ENCODE data around the gene SPATS2L.

The SPATS2L gene

GRCh38 chr2:200428961-200429665, 122.6 kb downstream of the SPATS2L start:
- no peak for TF ChIP-seq USF1 (IDR thresholded peaks at IDR 0.05)
- TF ChIP-seq NFIC (IDR thresholded peaks at IDR 0.05) = no peak
- TF ChIP-seq TCF12 (IDR thresholded peaks at IDR 0.05; ENCODE audit: low read depth) = no peak
- TF ChIP-seq RAD21 (IDR thresholded peaks at IDR 0.05; ENCODE audit: low read depth) = no peak
- TF ChIP-seq YY1 (IDR thresholded peaks at IDR 0.05; ENCODE audit: low read depth) = no peak
- no peak for TF ChIP-seq CEBPB (IDR thresholded peaks at IDR 0.05)
- TF ChIP-seq, protein P1, sequence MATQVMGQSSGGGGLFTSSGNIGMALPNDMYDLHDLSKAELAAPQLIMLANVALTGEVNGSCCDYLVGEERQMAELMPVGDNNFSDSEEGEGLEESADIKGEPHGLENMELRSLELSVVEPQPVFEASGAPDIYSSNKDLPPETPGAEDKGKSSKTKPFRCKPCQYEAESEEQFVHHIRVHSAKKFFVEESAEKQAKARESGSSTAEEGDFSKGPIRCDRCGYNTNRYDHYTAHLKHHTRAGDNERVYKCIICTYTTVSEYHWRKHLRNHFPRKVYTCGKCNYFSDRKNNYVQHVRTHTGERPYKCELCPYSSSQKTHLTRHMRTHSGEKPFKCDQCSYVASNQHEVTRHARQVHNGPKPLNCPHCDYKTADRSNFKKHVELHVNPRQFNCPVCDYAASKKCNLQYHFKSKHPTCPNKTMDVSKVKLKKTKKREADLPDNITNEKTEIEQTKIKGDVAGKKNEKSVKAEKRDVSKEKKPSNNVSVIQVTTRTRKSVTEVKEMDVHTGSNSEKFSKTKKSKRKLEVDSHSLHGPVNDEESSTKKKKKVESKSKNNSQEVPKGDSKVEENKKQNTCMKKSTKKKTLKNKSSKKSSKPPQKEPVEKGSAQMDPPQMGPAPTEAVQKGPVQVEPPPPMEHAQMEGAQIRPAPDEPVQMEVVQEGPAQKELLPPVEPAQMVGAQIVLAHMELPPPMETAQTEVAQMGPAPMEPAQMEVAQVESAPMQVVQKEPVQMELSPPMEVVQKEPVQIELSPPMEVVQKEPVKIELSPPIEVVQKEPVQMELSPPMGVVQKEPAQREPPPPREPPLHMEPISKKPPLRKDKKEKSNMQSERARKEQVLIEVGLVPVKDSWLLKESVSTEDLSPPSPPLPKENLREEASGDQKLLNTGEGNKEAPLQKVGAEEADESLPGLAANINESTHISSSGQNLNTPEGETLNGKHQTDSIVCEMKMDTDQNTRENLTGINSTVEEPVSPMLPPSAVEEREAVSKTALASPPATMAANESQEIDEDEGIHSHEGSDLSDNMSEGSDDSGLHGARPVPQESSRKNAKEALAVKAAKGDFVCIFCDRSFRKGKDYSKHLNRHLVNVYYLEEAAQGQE (IDR thresholded peaks at IDR 0.05; ENCODE audit: low read depth) = no peak
- TF ChIP-seq EP300 (IDR thresholded peaks at IDR 0.05; ENCODE audit: borderline replicate concordance) = no peak
- no peak for TF ChIP-seq FOXM1 (IDR thresholded peaks at IDR 0.05; ENCODE audit: borderline replicate concordance, low read depth)
- TF ChIP-seq CREB1 (IDR thresholded peaks at IDR 0.05; ENCODE audit: low read depth) = no peak
- TF ChIP-seq, protein P2, sequence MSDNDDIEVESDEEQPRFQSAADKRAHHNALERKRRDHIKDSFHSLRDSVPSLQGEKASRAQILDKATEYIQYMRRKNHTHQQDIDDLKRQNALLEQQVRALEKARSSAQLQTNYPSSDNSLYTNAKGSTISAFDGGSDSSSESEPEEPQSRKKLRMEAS (IDR thresholded peaks at IDR 0.05) = no peak
- TF ChIP-seq EGR1 (IDR thresholded peaks at IDR 0.05) = no peak

- TF ChIP-seq, protein P2 (IDR thresholded peaks at IDR 0.05) = no peak
- TF ChIP-seq RAD21 (IDR thresholded peaks at IDR 0.05; ENCODE audit: low read depth) (no peak), EGR1 (IDR thresholded peaks at IDR 0.05) (no peak), NFIC (IDR thresholded peaks at IDR 0.05) (no peak), CREB1 (IDR thresholded peaks at IDR 0.05; ENCODE audit: low read depth) (no peak), USF1 (IDR thresholded peaks at IDR 0.05) (no peak), EP300 (IDR thresholded peaks at IDR 0.05; ENCODE audit: borderline replicate concordance) (no peak), YY1 (IDR thresholded peaks at IDR 0.05; ENCODE audit: low read depth) (no peak), TAF1 (IDR thresholded peaks at IDR 0.05; ENCODE audit: low read depth) (no peak), CEBPB (IDR thresholded peaks at IDR 0.05) (no peak), FOXM1 (IDR thresholded peaks at IDR 0.05; ENCODE audit: borderline replicate concordance, low read depth) (no peak), TCF12 (IDR thresholded peaks at IDR 0.05; ENCODE audit: low read depth) (no peak), TEAD4 (IDR thresholded peaks at IDR 0.05) (no peak), ZBTB7A (IDR thresholded peaks at IDR 0.05; ENCODE audit: low read depth) (no peak)
- TF ChIP-seq, protein P1 (IDR thresholded peaks at IDR 0.05; ENCODE audit: low read depth) = no peak
Observed at GRCh38 chr2:200430017-200430416, 123.5 kb downstream of the SPATS2L start.

- TF ChIP-seq ZBTB7A (IDR thresholded peaks at IDR 0.05; ENCODE audit: low read depth) (no peak), EGR1 (IDR thresholded peaks at IDR 0.05) (no peak), NFIC (IDR thresholded peaks at IDR 0.05) (no peak), YY1 (IDR thresholded peaks at IDR 0.05; ENCODE audit: low read depth) (no peak), CREB1 (IDR thresholded peaks at IDR 0.05; ENCODE audit: low read depth) (no peak), TCF12 (IDR thresholded peaks at IDR 0.05; ENCODE audit: low read depth) (no peak), EP300 (IDR thresholded peaks at IDR 0.05; ENCODE audit: borderline replicate concordance) (no peak), CEBPB (IDR thresholded peaks at IDR 0.05) (no peak), TEAD4 (IDR thresholded peaks at IDR 0.05) (no peak), TAF1 (IDR thresholded peaks at IDR 0.05; ENCODE audit: low read depth) (no peak), FOXM1 (IDR thresholded peaks at IDR 0.05; ENCODE audit: borderline replicate concordance, low read depth) (no peak), USF1 (IDR thresholded peaks at IDR 0.05) (no peak), RAD21 (IDR thresholded peaks at IDR 0.05; ENCODE audit: low read depth) (no peak)
- TF ChIP-seq, protein P2 (IDR thresholded peaks at IDR 0.05) = no peak
- TF ChIP-seq, protein P1 (IDR thresholded peaks at IDR 0.05; ENCODE audit: low read depth) = no peak
Observed at GRCh38 chr2:200431996-200432705, 125.7 kb downstream of the SPATS2L start.

All from Ishikawa (cell line).